H1 (cell line): ENCODE results near the gene LRCH3. TPM values are rescaled to one million over a fixed set of nuclear protein-coding genes. Genes with fewer than 3 reads are reported as not detected.

Experiments
- CTCF ChIA-PET: fragments of 300-600 bp; sonication (Branson Sonifier 250); formaldehyde crosslinking; loops from one replicate; lab custom pipeline; 2021; ENCODE audit not compliant: partially characterized antibody; lab: Charles Lee
- POLR2A ChIA-PET: fragments of 300-600 bp; sonication (Branson Sonifier 250); formaldehyde crosslinking; loops from one replicate; lab custom pipeline; 2021; ENCODE audit warnings: inconsistent platforms; ENCODE audit not compliant: partially characterized antibody; lab: Charles Lee
- DNase-seq, 2 experiments: peaks; one replicate each; pipeline versions ENCODE4 v3.0.0 to v3.0.0-alpha.2; 2010 to 2022; ENCODE audit warnings: low spot score in 2 of 2, low read depth in 1 of 2, mixed read lengths in 1 of 2
- FAIRE-seq: peaks from 2 replicates; lab custom pipeline; 2011; peaks lifted over from hg19 to GRCh38; lab: Jason Lieb, UNC
- H2AFZ ChIP-seq: 2 replicates; pipeline ENCODE4 v1.8.1; 2012; ENCODE audit warnings: low read length, inconsistent platforms
- H2AK5ac ChIP-seq: 2 replicates; pipeline ENCODE4 v1.6.1; 2013; ENCODE audit warnings: low read depth, low read length
- H2BK120ac ChIP-seq: replicated peaks from 2 replicates; pipeline ENCODE3; 2013; ENCODE audit warnings: low read depth, low read length, inconsistent platforms
- H2BK12ac ChIP-seq: 2 replicates; pipeline ENCODE4 v1.6.1; 2013; ENCODE audit warnings: low read depth, low read length
- H2BK15ac ChIP-seq: 2 replicates; pipeline ENCODE4 v1.6.1; 2013; ENCODE audit warnings: low read length
- H2BK20ac ChIP-seq: 2 replicates; pipeline ENCODE4 v1.6.1; 2013; ENCODE audit warnings: low read length
- H2BK5ac ChIP-seq: 2 replicates; pipeline ENCODE4 v1.6.1; 2013; ENCODE audit warnings: low read depth, low read length
- H3K14ac ChIP-seq: 2 replicates; pipeline ENCODE4 v1.6.1; 2013; ENCODE audit warnings: inconsistent platforms; ENCODE audit not compliant: insufficient read length
- H3K18ac ChIP-seq: 2 replicates; pipeline ENCODE4 v1.6.1; 2013; ENCODE audit warnings: low read length; ENCODE audit errors: extremely low read depth
- H3K23ac ChIP-seq: 2 replicates; pipeline ENCODE4 v1.6.1; 2013; ENCODE audit warnings: inconsistent platforms; ENCODE audit not compliant: insufficient read length
- H3K23me2 ChIP-seq: 2 replicates; pipeline ENCODE4 v1.6.1; 2013; ENCODE audit warnings: low read depth, low read length
- H3K27ac ChIP-seq: 2 replicates; pipeline ENCODE4 v1.6.1; 2011; ENCODE audit warnings: low read depth, low read length, inconsistent platforms
- H3K27me3 ChIP-seq, 4 experiments: replicated peaks in 1 of 4; 1 replicate in 1 of 4; 2 replicates in 3 of 4; pipeline versions ENCODE4 v1.6.1 to v1.8.1; 2011 to 2013; ENCODE audit warnings: low read length in 3 of 4, mild to moderate bottlenecking in 3 of 4, inconsistent platforms in 2 of 4, mixed read lengths in 2 of 4, moderate library complexity in 1 of 4; ENCODE audit not compliant: control insufficient read depth in 3 of 4, insufficient read depth in 3 of 4; ENCODE audit errors: extremely low read depth in 1 of 4
- H3K36me3 ChIP-seq, 4 experiments: 2 replicates each; pipeline versions ENCODE4 v1.6.1 to v1.8.1; 2011 to 2013; ENCODE audit warnings: mild to moderate bottlenecking in 4 of 4, low read length in 3 of 4, moderate library complexity in 2 of 4, control low read depth in 1 of 4, inconsistent platforms in 1 of 4; ENCODE audit not compliant: insufficient read depth in 4 of 4, control insufficient read depth in 2 of 4
- H3K4ac ChIP-seq: replicated peaks from 2 replicates; pipeline ENCODE3; 2013; ENCODE audit warnings: low read length, low read depth, mixed read lengths, inconsistent platforms; ENCODE audit not compliant: insufficient read length
- H3K4me1 ChIP-seq, 4 experiments: replicated peaks in 1 of 4; 1 replicate in 1 of 4; 2 replicates in 3 of 4; pipeline versions ENCODE4 v1.6.1 to v1.8.1; 2011 to 2013; ENCODE audit warnings: low read length in 3 of 4, inconsistent platforms in 2 of 4, mixed read lengths in 1 of 4; ENCODE audit not compliant: insufficient read depth in 4 of 4, control insufficient read depth in 3 of 4
- H3K4me2 ChIP-seq, 2 experiments: 2 replicates each; pipeline versions ENCODE4 v1.6.1 to v1.8.1; 2011 to 2013; ENCODE audit warnings: low read depth in 2 of 2, low read length in 2 of 2, control low read depth in 1 of 2, inconsistent platforms in 1 of 2, mild to moderate bottlenecking in 1 of 2; ENCODE audit not compliant: insufficient read depth in 1 of 2
- H3K4me3 ChIP-seq, 4 experiments: fragments of 200-600, 300-600 bp in 1 of 4; sonication (generic), shearing (Covaris generic), sonication (Bioruptor Twin) in 1 of 4; 2 replicates each; pipeline versions ENCODE4 v1.5.1 to v1.8.1; 2011 to 2016; ENCODE audit warnings: low read length in 4 of 4, low read depth in 3 of 4, control low read depth in 2 of 4, inconsistent platforms in 2 of 4, mild to moderate bottlenecking in 2 of 4, mixed read lengths in 1 of 4, moderate library complexity in 1 of 4; ENCODE audit not compliant: insufficient read depth in 2 of 4; ENCODE audit errors: extremely low read depth in 1 of 4
- H3K56ac ChIP-seq: replicated peaks from 2 replicates; pipeline ENCODE3; 2013; ENCODE audit warnings: low read depth, mild to moderate bottlenecking, mixed read lengths, low read length, inconsistent platforms; ENCODE audit not compliant: insufficient read length
- H3K79me1 ChIP-seq: 2 replicates; pipeline ENCODE4 v1.6.1; 2013; ENCODE audit warnings: low read depth, low read length, control low read depth
- H3K79me2 ChIP-seq, 2 experiments: 2 replicates each; pipeline versions ENCODE4 v1.6.1 to v1.8.1; 2012 to 2013; ENCODE audit warnings: low read length in 2 of 2, mild to moderate bottlenecking in 2 of 2, inconsistent platforms in 1 of 2; ENCODE audit not compliant: insufficient read depth in 2 of 2, control insufficient read depth in 1 of 2
- H3K9ac ChIP-seq, 4 experiments: replicated peaks in 1 of 4; 1 replicate in 1 of 4; 2 replicates in 3 of 4; pipeline versions ENCODE4 v1.6.1 to v1.8.1; 2011 to 2013; ENCODE audit warnings: low read depth in 3 of 4, low read length in 3 of 4, control low read depth in 2 of 4, mild to moderate bottlenecking in 2 of 4, moderate library complexity in 2 of 4, inconsistent platforms in 1 of 4; ENCODE audit errors: extremely low read depth in 1 of 4
- H3K9me3 ChIP-seq, 2 experiments: 2 replicates each; pipeline versions ENCODE4 v1.6.1 to v1.8.1; 2012 to 2013; ENCODE audit warnings: mild to moderate bottlenecking in 2 of 2, moderate library complexity in 2 of 2, control low read depth in 1 of 2, inconsistent platforms in 1 of 2, low read depth in 1 of 2, low read length in 1 of 2, mixed read lengths in 1 of 2; ENCODE audit not compliant: insufficient read depth in 2 of 2
- H4K20me1 ChIP-seq, 2 experiments: replicated peaks in 1 of 2; 2 replicates each; pipeline versions ENCODE3 to v1.8.1; 2011 to 2013; ENCODE audit warnings: inconsistent platforms in 2 of 2, low read length in 2 of 2, mild to moderate bottlenecking in 1 of 2; ENCODE audit not compliant: insufficient read depth in 2 of 2, control insufficient read depth in 1 of 2
- H4K5ac ChIP-seq: 2 replicates; pipeline ENCODE4 v1.6.1; 2013; ENCODE audit warnings: low read length, low read depth, mixed read lengths, inconsistent platforms; ENCODE audit not compliant: insufficient read length
- H4K8ac ChIP-seq: 2 replicates; pipeline ENCODE4 v1.8.0; 2013; ENCODE audit warnings: mild to moderate bottlenecking, moderate library complexity, low read length, inconsistent platforms; ENCODE audit not compliant: insufficient read depth; ENCODE audit errors: extremely low read depth
- H4K91ac ChIP-seq: replicated peaks from 2 replicates; pipeline ENCODE3; 2013; ENCODE audit warnings: low read length, mixed read lengths, inconsistent platforms; ENCODE audit not compliant: insufficient read length
- CHD1 ChIP-seq: IDR thresholded peaks from 2 replicates; pipeline ENCODE4 v1.6.1; 2012; ENCODE audit warnings: low read depth, low read length, improper control_type of control experiment
- CTBP2 ChIP-seq: IDR thresholded peaks from 2 replicates; pipeline ENCODE4 v1.7.0; 2011; ENCODE audit warnings: borderline replicate concordance, mild to moderate bottlenecking, moderate library complexity, mixed read lengths, low read length; ENCODE audit not compliant: insufficient read depth, insufficient read length
- EP300 ChIP-seq, 2 experiments: IDR thresholded peaks; 1 replicate in 1 of 2; 2 replicates in 1 of 2; pipeline ENCODE4 v1.6.1; 2011 to 2012; ENCODE audit warnings: low read depth in 2 of 2, low read length in 2 of 2, mild to moderate bottlenecking in 2 of 2, borderline replicate concordance in 1 of 2, inconsistent platforms in 1 of 2, moderate library complexity in 1 of 2
- RXRA ChIP-seq: IDR thresholded peaks from 2 replicates; pipeline ENCODE4 v1.6.1; 2011; ENCODE audit warnings: low read depth, mild to moderate bottlenecking, low read length, moderate library complexity; ENCODE audit not compliant: insufficient read depth
- SUZ12 ChIP-seq: fragments of 200-600 bp; sonication (generic); IDR thresholded peaks from 2 replicates; pipeline ENCODE4 v1.6.1; 2012; ENCODE audit warnings: mild to moderate bottlenecking, inconsistent platforms, low read length, moderate library complexity, mixed read lengths
- TCF12 ChIP-seq: IDR thresholded peaks from 2 replicates; pipeline ENCODE4 v1.6.1; 2011; ENCODE audit warnings: low read depth, mild to moderate bottlenecking, low read length
- WGBS, 2 experiments: shearing (Covaris generic) in 1 of 2; methylation state at CpG; one replicate each; pipeline versions ENCODE4 v1.1.6 to v1.1.7; 2013 to 2015; ENCODE audit warnings: low lambda C conversion rate in 2 of 2, mixed read lengths in 2 of 2, inconsistent platforms in 1 of 2, low coverage in 1 of 2, missing lambda C conversion rate in 1 of 2; ENCODE audit not compliant: insufficient replicate concordance in 2 of 2, insufficient coverage in 1 of 2, insufficient read length in 1 of 2; ENCODE audit errors: extremely low coverage in 1 of 2, missing lambda C conversion rate in 1 of 2; 5-methylcytosine and 5-hydroxymethylcytosine counted together
- polyA plus RNA-seq, 7 experiments: library from polyadenylated mRNA; depleted of rRNA in 3 of 7; stranded (reverse) in 5 of 7; unstranded in 2 of 7; fragments of >200 nt in 5 of 7; fragments of 200-250 nt in 2 of 7; gene quantifications; 1 replicate in 5 of 7; 2 replicates in 1 of 7; 4 replicates in 1 of 7; pipeline versions ENCODE4 v1.2.1 to v1.2.3, GENCODE V29; 2011 to 2013; ENCODE audit warnings: missing spikeins in 2 of 7, mixed read lengths in 2 of 7
- total RNA-seq: library from RNA; stranded (reverse); fragmentation: NEBNext Ultra II Directional; extraction: Animal tissue kit (Norgen Biotek cat#: 25700); gene quantifications from 2 replicates; pipeline ENCODE4 v1.2.1, GENCODE V29; 2021
- TF ChIP-seq, protein P1 (sequence below), 3 experiments: IDR thresholded peaks; 1 replicate in 2 of 3; 2 replicates in 1 of 3; pipeline versions ENCODE4 v1.5.1 to v1.6.1; 2011; ENCODE audit warnings: low read length in 3 of 3, mild to moderate bottlenecking in 3 of 3, inconsistent platforms in 2 of 3, low read depth in 1 of 3, moderate library complexity in 1 of 3; ENCODE audit not compliant: insufficient read depth in 1 of 3; ENCODE audit errors: control extremely low read depth in 1 of 3
- TF ChIP-seq, protein P2 (sequence below): IDR thresholded peaks from 2 replicates; pipeline ENCODE4 v1.6.1; 2012; ENCODE audit warnings: inconsistent platforms

The LRCH3 gene
- total and polyA plus RNA-seq, 2 of the 8 experiments (the other 6 are each of a cell fraction or from before 2014, with no cell fraction given), result 58.4 to 66.0 TPM

DNA sequence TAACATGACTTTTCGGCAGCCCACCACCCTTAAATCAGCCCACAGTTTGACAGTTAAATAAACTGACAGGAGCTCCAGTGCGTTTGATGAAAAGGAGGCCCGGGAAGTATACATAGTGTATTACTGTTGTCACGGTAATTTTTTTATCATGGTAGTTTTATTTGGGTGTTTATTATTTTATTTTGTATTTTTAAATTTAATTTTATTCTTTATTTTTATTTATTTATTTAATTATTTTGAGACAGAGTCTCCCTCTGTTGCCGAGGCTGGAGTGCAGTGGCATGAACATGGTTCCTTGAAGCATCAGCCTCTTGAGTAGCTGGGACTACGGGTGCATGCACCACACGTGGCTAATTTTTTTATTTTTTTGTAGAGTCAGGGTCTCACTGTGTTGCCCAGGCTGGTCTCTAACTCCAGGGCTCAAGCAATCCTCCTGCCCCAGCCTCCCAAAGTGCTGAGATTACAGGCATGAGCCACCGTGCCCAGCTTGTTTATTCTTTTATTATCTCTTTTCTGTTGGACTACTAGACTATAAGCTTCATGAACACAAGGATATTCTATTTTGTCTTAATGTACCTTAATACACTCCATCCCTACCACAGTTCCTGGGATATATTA, 65.3 kb downstream of the LRCH3 start:
- Histone ChIP-seq H3K56ac (peak overlapping the region; percentile 71), H4K5ac (peak overlapping the region; percentile 4), H3K9me3 (no peaks in the 10 kb centered on the region), H2BK12ac (peak overlapping the region; percentile 84; the same call in 1 of the 2 replicates), H3K4me3 (no peak overlapping the region), H3K27ac (no peak overlapping the region), H3K27me3 (no peaks in the 10 kb centered on the region)
- TF ChIP-seq EP300 (IDR thresholded peaks at IDR 0.05; ENCODE audit: borderline replicate concordance in 1 of 2, low read depth in 2 of 2, low read length in 2 of 2), result no peak
- TF ChIP-seq CHD1, result no peak
- TF ChIP-seq, protein P1, sequence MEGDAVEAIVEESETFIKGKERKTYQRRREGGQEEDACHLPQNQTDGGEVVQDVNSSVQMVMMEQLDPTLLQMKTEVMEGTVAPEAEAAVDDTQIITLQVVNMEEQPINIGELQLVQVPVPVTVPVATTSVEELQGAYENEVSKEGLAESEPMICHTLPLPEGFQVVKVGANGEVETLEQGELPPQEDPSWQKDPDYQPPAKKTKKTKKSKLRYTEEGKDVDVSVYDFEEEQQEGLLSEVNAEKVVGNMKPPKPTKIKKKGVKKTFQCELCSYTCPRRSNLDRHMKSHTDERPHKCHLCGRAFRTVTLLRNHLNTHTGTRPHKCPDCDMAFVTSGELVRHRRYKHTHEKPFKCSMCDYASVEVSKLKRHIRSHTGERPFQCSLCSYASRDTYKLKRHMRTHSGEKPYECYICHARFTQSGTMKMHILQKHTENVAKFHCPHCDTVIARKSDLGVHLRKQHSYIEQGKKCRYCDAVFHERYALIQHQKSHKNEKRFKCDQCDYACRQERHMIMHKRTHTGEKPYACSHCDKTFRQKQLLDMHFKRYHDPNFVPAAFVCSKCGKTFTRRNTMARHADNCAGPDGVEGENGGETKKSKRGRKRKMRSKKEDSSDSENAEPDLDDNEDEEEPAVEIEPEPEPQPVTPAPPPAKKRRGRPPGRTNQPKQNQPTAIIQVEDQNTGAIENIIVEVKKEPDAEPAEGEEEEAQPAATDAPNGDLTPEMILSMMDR (IDR thresholded peaks at IDR 0.05; ENCODE audit: control extremely low read depth in 1 of 3, insufficient read depth in 1 of 3, low read depth in 1 of 3, low read length in 3 of 3), result no peak
- TF ChIP-seq, protein P2, sequence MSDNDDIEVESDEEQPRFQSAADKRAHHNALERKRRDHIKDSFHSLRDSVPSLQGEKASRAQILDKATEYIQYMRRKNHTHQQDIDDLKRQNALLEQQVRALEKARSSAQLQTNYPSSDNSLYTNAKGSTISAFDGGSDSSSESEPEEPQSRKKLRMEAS, result no peak
- TF ChIP-seq TCF12, result no peak
- no peak for TF ChIP-seq RXRA
- no peak for TF ChIP-seq SUZ12
- TF ChIP-seq CTBP2, result no peak
- TF ChIP-seq, all 59 proteins: peak for 0
- DNase-seq (no peak), FAIRE-seq (no peak)
- H3K36me3 ChIP-seq, result peaks cover 0 to 32% (median 7%) of the 10 kb centered on the region in 4 experiments; a peak in 4 of 8 replicates
- H2BK120ac ChIP-seq, result peak overlapping the region; percentile 87
- no peak overlapping the region for H3K9ac ChIP-seq
- H3K14ac ChIP-seq, result no peak overlapping the region
- no peak overlapping the region for H3K4ac ChIP-seq
- H2BK20ac ChIP-seq, result peak overlapping the region; percentile 77; the same call in 1 of the 2 replicates
- no peak overlapping the region for H4K8ac ChIP-seq
- no peaks in the 10 kb centered on the region for H4K20me1 ChIP-seq
- peak overlapping the region; percentile 97; the same call in 1 of the 2 replicates for H2AK5ac ChIP-seq
- peak overlapping the region; percentile 56; the same call in 1 of the 2 replicates for H3K18ac ChIP-seq
- H3K23me2 ChIP-seq, result no peaks in the 10 kb centered on the region
- peaks cover 6 to 24% (median 19%) of the 10 kb centered on the region in 4 experiments; a peak in 5 of 7 replicates for H3K4me1 ChIP-seq
- peak overlapping the region; percentile 59 for H4K91ac ChIP-seq
- CTCF ChIA-PET, result interaction anchor here (0.7 to 1.0 kb wide), 2 partner anchors 112 to 224 kb away, joined by 3 read pairs; no protein-coding TSS in a partner anchor
- H3K4me2 ChIP-seq, result no peak overlapping the region
- no peak overlapping the region for H2BK5ac ChIP-seq
- H2AFZ ChIP-seq, result no peak overlapping the region
- POLR2A ChIA-PET, result interaction anchor here (0.9 to 3.7 kb wide), 7 partner anchors 11 to 126 kb away, joined by 3 to 13 read pairs (median 5); partner anchors contain the start of gene LRCH3
- 80% methylated on average over 8 of the region's 8 CpGs; no CpG with 5 or more reads in 1 of the 2 experiments for WGBS, 2 experiments
- H2BK15ac ChIP-seq, result no peak overlapping the region
- H3K79me2 ChIP-seq, result no peaks in the 10 kb centered on the region
- H3K79me1 ChIP-seq, result no peaks in the 10 kb centered on the region
- H3K23ac ChIP-seq, result no peak overlapping the region
